Transverse colon (tissue), 4 donors: ENCODE data around the gene UBA52. TPM values are rescaled to one million over a fixed set of nuclear protein-coding genes. Genes with fewer than 3 reads are reported as not detected.

Experiments used
- DNase-seq: peaks from one replicate; pipeline ENCODE4 v3.0.0-alpha.2; 2019
- H3K27ac ChIP-seq, 4 donors: fragments of 200-600 bp; sonication (generic); 2 replicates each; pipeline ENCODE4 v1.5.1; 2016 to 2018; ENCODE audit warnings: inconsistent platforms in 4 of 4
- H3K27me3 ChIP-seq: fragments of 200-600 bp; sonication (generic); 2 replicates; pipeline ENCODE4 v1.5.1; 2017; ENCODE audit warnings: inconsistent platforms
- H3K36me3 ChIP-seq, 4 donors: fragments of 200-600 bp; sonication (generic); 2 replicates each; pipeline ENCODE4 v1.5.1; 2017 to 2019; ENCODE audit warnings: inconsistent platforms in 4 of 4
- H3K4me1 ChIP-seq, 4 donors: fragments of 200-600 bp; sonication (generic); 2 replicates each; pipeline ENCODE4 v1.5.1; 2017 to 2020; ENCODE audit warnings: inconsistent platforms in 4 of 4
- H3K4me3 ChIP-seq, 4 donors: fragments of 200-600 bp; sonication (generic); 1 replicate in 1 of 4; 2 replicates in 3 of 4; pipeline versions ENCODE4 v1.5.1 to v1.6.1; 2017 to 2019; ENCODE audit warnings: inconsistent platforms in 4 of 4
- H3K9me3 ChIP-seq, 2 donors: fragments of 200-600 bp; sonication (generic); 2 replicates each; pipeline ENCODE4 v1.5.1; 2017 to 2019; ENCODE audit warnings: inconsistent platforms in 2 of 2
- CTCF ChIP-seq, 5 experiments: fragments of 200-600 bp in 3 of 5; fragments of 450-650 bp in 2 of 5; sonication (generic) in 3 of 5; IDR thresholded peaks; 1 replicate in 2 of 5; 2 replicates in 3 of 5; pipeline ENCODE4 v1.5.1; 2016 to 2017; ENCODE audit warnings: antibody characterized with exemption in 5 of 5, inconsistent platforms in 3 of 5, mild to moderate bottlenecking in 2 of 5, moderate library complexity in 1 of 5
- EP300 ChIP-seq: sonication (generic); formaldehyde crosslinking; IDR thresholded peaks from one replicate; pipeline ENCODE4 v1.6.1; 2017; ENCODE audit warnings: antibody characterized with exemption, low read depth
- POLR2A ChIP-seq: fragments of 450-650 bp; IDR thresholded peaks from one replicate; pipeline ENCODE4 v1.6.1; 2016; ENCODE audit warnings: antibody characterized with exemption, mild to moderate bottlenecking, moderate library complexity
- POLR2AphosphoS5 ChIP-seq, 3 donors: sonication (generic); formaldehyde crosslinking; IDR thresholded peaks; one replicate each; pipeline ENCODE4 v1.6.1; 2016; ENCODE audit warnings: antibody characterized with exemption in 3 of 3
- WGBS, 2 donors: methylation state at CpG; one replicate each; pipeline ENCODE4 v1.1.5; 2018; ENCODE audit warnings: low coverage in 1 of 2; 5-methylcytosine and 5-hydroxymethylcytosine counted together
- in situ Hi-C, 4 donors: fragments of 200-750 bp; cut with MboI; loops; one replicate each; pipeline versions ENCODE4 v1.15.0 to v1.15.1; 2017; ENCODE audit warnings: low sequenced_read_pairs in 3 of 4, low pct_ligation_motif_present in 1 of 4, low pct_unique_long_range_greater_than_20kb in 1 of 4
- intact Hi-C: fragments of 100-400 bp; cut with DNase I; formaldehyde crosslinking; loops from one replicate; pipeline ENCODE4 v1.15.1; 2023; ENCODE audit warnings: low total_unique reads
- total RNA-seq, 4 donors: library from RNA; depleted of rRNA; stranded (reverse); fragments of >200 nt; gene quantifications; one replicate each; pipeline ENCODE4 v1.1.0, GENCODE V29; 2016

Gene UBA52
- total RNA-seq, 4 donors from 2014 or later = 421 to 735 (median 566) TPM

GRCh38 chr19:18593367-18594095 is 21.9 kb downstream of the UBA52 start:
- peaks cover 28% of the 10 kb centered on the region for H3K27me3 ChIP-seq
- TF ChIP-seq CTCF (IDR thresholded peaks at IDR 0.05) = no peak
- no peak for TF ChIP-seq POLR2AphosphoS5 (IDR thresholded peaks at IDR 0.05)
- no peak for TF ChIP-seq EP300
- TF ChIP-seq POLR2A = no peak
- peaks cover 0 to 4% (median 0%) of the 10 kb centered on the region in 4 donors for H3K36me3 ChIP-seq
- DNase-seq = no peak
- peaks cover 14 to 31% (median 28%) of the 10 kb centered on the region in 4 donors for H3K4me1 ChIP-seq
- no peaks in the 10 kb centered on the region for H3K9me3 ChIP-seq
- intact Hi-C loops = loop anchor here (5.0 kb wide), 1 partner anchor 254 kb away; no protein-coding TSS in a partner anchor
- in situ Hi-C loops = loop anchor here (10.0 to 25.0 kb wide), 3 partner anchors 131 to 251 kb away; partner anchors contain the start of gene UPF1 (in 2 of the 4)
- H3K27ac ChIP-seq = peak overlapping the region in 2 of 4 donors; percentile 28 to 37
- H3K4me3 ChIP-seq = peak overlapping the region in 2 of 4 donors; percentile 25 to 46
- 0 to 34% methylated on average over 5 to 21 of the region's 25 CpGs for WGBS, 2 donors

GRCh38 chr19:18594096-18594823 is 22.6 kb downstream of the UBA52 start:
- TF ChIP-seq CTCF (IDR thresholded peaks at IDR 0.05) (peak; percentile 48 to 92 (median 80)), POLR2AphosphoS5 (IDR thresholded peaks at IDR 0.05) (no peak)
- Histone ChIP-seq H3K4me1 (peaks cover 14 to 27% (median 25%) of the 10 kb centered on the region in 4 donors), H3K27ac (peak overlapping the region in 2 of 4 donors; percentile 28 to 37), H3K9me3 (no peaks in the 10 kb centered on the region), H3K27me3 (peaks cover 35% of the 10 kb centered on the region), H3K36me3 (peaks cover 0 to 4% (median 0%) of the 10 kb centered on the region in 4 donors), H3K4me3 (peak overlapping the region in 3 of 4 donors; percentile 25 to 46 (median 26))
- peak; percentile 79 for DNase-seq
- intact Hi-C loops = loop anchor here (5.0 kb wide), 1 partner anchor 253 kb away; no protein-coding TSS in a partner anchor
- in situ Hi-C loops = loop anchor here (10.0 to 25.0 kb wide), 3 partner anchors 132 to 251 kb away; partner anchors contain the start of gene UPF1 (in 2 of the 4)
- 0 to 2% methylated on average over 3 to 43 of the region's 54 CpGs for WGBS, 2 donors

GRCh38 chr19:18594824-18595373 is 23.2 kb downstream of the UBA52 start:
- H3K4me1 ChIP-seq = peaks cover 10 to 21% (median 19%) of the 10 kb centered on the region in 4 donors
- 10 to 20% methylated on average over 2 to 15 of the region's 26 CpGs for WGBS, 2 donors
- H3K27me3 ChIP-seq = peaks cover 42% of the 10 kb centered on the region
- no peaks in the 10 kb centered on the region for H3K9me3 ChIP-seq
- TF ChIP-seq POLR2AphosphoS5 (IDR thresholded peaks at IDR 0.05) = no peak
- no peak for TF ChIP-seq EP300
- no peak for TF ChIP-seq CTCF (IDR thresholded peaks at IDR 0.05)
- no peak for TF ChIP-seq POLR2A
- DNase-seq = no peak
- peak overlapping the region in 1 of 4 donors; percentile 14 for H3K27ac ChIP-seq
- intact Hi-C loops = loop anchor here (5.0 kb wide), 1 partner anchor 252 kb away; no protein-coding TSS in a partner anchor
- H3K36me3 ChIP-seq = peaks cover 0 to 4% (median 0%) of the 10 kb centered on the region in 4 donors
- in situ Hi-C loops = loop anchor here (10.0 to 25.0 kb wide), 3 partner anchors 133 to 250 kb away; partner anchors contain the start of gene UPF1 (in 2 of the 4)
- peak overlapping the region in 1 of 4 donors; percentile 46 for H3K4me3 ChIP-seq
